HepG2 (cell line): ENCODE data around the gene SULT1E1. TPM values are rescaled to one million over a fixed set of nuclear protein-coding genes. Genes with fewer than 3 reads are reported as not detected.

ENCODE experiments used
- BRCA1 ChIP-seq: sonication (generic); formaldehyde crosslinking; IDR thresholded peaks from 2 replicates; pipeline ENCODE4 v1.4.0; 2020; ENCODE audit warnings: missing genetic modification reagents
- CHD4 ChIP-seq: fragments of 200-600 bp; sonication (generic); IDR thresholded peaks from 2 replicates; pipeline ENCODE4 v1.7.0; 2017; ENCODE audit warnings: mild to moderate bottlenecking, low read length, borderline replicate concordance
- CREB1 ChIP-seq, 2 experiments: fragments of 450-650 bp in 1 of 2; IDR thresholded peaks; 2 replicates each; pipeline ENCODE4 v1.6.1; 2016 to 2017; ENCODE audit warnings: control low read depth in 1 of 2, mild to moderate bottlenecking in 1 of 2, missing compliant biosample characterization in 1 of 2, missing genetic modification characterization in 1 of 2
- KDM4B ChIP-seq: sonication (generic); formaldehyde crosslinking; IDR thresholded peaks from 2 replicates; pipeline ENCODE4 v1.4.0; 2020; ENCODE audit warnings: missing genetic modification reagents
- NCOA5 ChIP-seq: sonication (generic); formaldehyde crosslinking; IDR thresholded peaks from 2 replicates; pipeline ENCODE4 v1.4.0; 2020; ENCODE audit warnings: missing genetic modification reagents
- RFX3 ChIP-seq: IDR thresholded peaks from 2 replicates; pipeline ENCODE4 v1.6.1; 2016; ENCODE audit warnings: missing biosample characterization, missing genetic modification reagents
- SALL2 ChIP-seq: sonication (generic); formaldehyde crosslinking; IDR thresholded peaks from 2 replicates; pipeline ENCODE4 v1.8.1; 2023; ENCODE audit warnings: mild to moderate bottlenecking, missing genetic modification reagents, inconsistent platforms
- SMYD3 ChIP-seq: sonication (generic); formaldehyde crosslinking; IDR thresholded peaks from 2 replicates; pipeline ENCODE4 v1.8.1; 2023; ENCODE audit warnings: mild to moderate bottlenecking, missing genetic modification reagents
- ZFP62 ChIP-seq: sonication (generic); formaldehyde crosslinking; IDR thresholded peaks from 2 replicates; pipeline ENCODE4 v1.4.0; 2020; ENCODE audit warnings: missing genetic modification reagents
- ZFX ChIP-seq: sonication (generic); formaldehyde crosslinking; IDR thresholded peaks from 2 replicates; pipeline ENCODE4 v1.4.0; 2020; ENCODE audit warnings: mild to moderate bottlenecking, low read depth, missing genetic modification reagents, moderate library complexity
- ZNF274 ChIP-seq: sonication (generic); formaldehyde crosslinking; IDR thresholded peaks from 2 replicates; pipeline ENCODE4 v1.5.1; 2020; ENCODE audit warnings: mild to moderate bottlenecking, missing genetic modification reagents
- ZNF292 ChIP-seq: sonication (generic); formaldehyde crosslinking; IDR thresholded peaks from 2 replicates; pipeline ENCODE4 v1.8.1; 2022; ENCODE audit warnings: mild to moderate bottlenecking, low read depth, missing genetic modification reagents, borderline replicate concordance
- ZNF44 ChIP-seq: sonication (generic); formaldehyde crosslinking; IDR thresholded peaks from 2 replicates; pipeline ENCODE4 v1.5.1; 2020; ENCODE audit warnings: mild to moderate bottlenecking, missing genetic modification reagents
- ZNF564 ChIP-seq: sonication (generic); formaldehyde crosslinking; IDR thresholded peaks from 2 replicates; pipeline ENCODE4 v1.8.1; 2023; ENCODE audit warnings: mild to moderate bottlenecking, missing genetic modification reagents
- polyA plus RNA-seq, 8 experiments: library from polyadenylated mRNA; depleted of rRNA in 3 of 8; stranded (reverse) in 7 of 8; unstranded in 1 of 8; fragments of >200 nt; fragmentation: Illumina TruSeq in 4 of 8; extraction: Trizol in 4 of 8; gene quantifications; 2 replicates each; pipeline versions ENCODE4 v1.2.1 to v1.2.3, GENCODE V29; 2011 to 2016; ENCODE audit warnings: low read depth in 4 of 8, missing spikeins in 1 of 8, mixed read lengths in 1 of 8; ENCODE audit not compliant: insufficient read depth in 1 of 8
- total RNA-seq, 5 experiments: library from RNA; depleted of rRNA; stranded (reverse); fragments of >200 nt; fragmentation: Illumina TruSeq; extraction: Trizol; gene quantifications; 2 replicates each; pipeline ENCODE4 v1.2.3, GENCODE V29; 2016; ENCODE audit warnings: low read depth in 1 of 5
- TF ChIP-seq, protein P1 (sequence below), 2 experiments: fragments of 450-650 bp in 1 of 2; sonication (generic) in 1 of 2; formaldehyde crosslinking in 1 of 2; IDR thresholded peaks; 2 replicates each; pipeline versions ENCODE4 v1.6.1 to v1.8.0; 2016 to 2022; ENCODE audit warnings: antibody characterized with exemption in 1 of 2, mild to moderate bottlenecking in 1 of 2, missing genetic modification reagents in 1 of 2
- TF ChIP-seq, protein P2 (sequence below): sonication (generic); formaldehyde crosslinking; IDR thresholded peaks from 2 replicates; pipeline ENCODE4 v1.4.0; 2020; ENCODE audit warnings: mild to moderate bottlenecking, missing genetic modification reagents
- TF ChIP-seq, protein P3 (sequence below): sonication (generic); formaldehyde crosslinking; conservative IDR thresholded peaks from 2 replicates; pipeline ENCODE4 v1.8.0; 2022; ENCODE audit warnings: low read depth, missing genetic modification reagents
- TF ChIP-seq, protein P4 (sequence below): sonication (generic); formaldehyde crosslinking; IDR thresholded peaks from 2 replicates; pipeline ENCODE4 v1.4.0; 2020; ENCODE audit warnings: mild to moderate bottlenecking, missing genetic modification reagents

SULT1E1 gene
- total and polyA plus RNA-seq, 2 of the 13 experiments (the other 11 are each of a cell fraction or from before 2014, with no cell fraction given): 1.7 to 3.9 TPM

DNA sequence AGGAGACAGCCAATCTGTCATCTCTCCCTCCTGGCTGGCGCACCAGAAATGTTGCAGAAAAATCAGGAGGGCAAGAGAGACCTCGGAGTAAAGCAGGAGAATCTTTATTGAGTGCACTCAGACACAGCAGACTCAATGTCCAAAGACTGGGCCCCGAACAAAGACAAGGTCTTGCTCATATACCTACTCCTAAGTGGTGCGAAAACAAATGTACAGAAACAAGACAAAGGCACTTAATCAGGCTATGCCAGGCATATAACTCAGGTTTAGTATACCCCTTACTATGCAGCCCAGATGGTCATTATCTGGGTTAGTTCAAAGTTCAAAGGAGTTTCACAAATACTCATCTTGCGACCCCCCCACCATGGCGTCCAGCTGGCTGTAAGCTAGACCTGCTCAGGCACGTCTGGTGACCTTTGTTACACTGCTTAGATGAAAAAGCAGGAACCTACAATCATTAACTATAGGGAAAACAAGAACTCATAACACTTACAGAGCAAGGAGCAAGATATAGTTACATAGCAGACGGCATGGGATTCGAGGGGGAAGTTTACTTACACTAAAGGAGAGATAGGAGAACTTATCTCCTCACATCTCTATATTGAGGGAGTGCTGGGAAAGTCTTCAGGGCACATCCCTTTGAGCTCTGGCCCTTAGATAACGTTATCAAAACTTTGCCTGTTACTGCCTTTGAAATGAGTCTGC is 27.5 kb downstream of the SULT1E1 start (continued):
- TF ChIP-seq ZNF292 (CRISPR knock-in tag) (peak; percentile 62; the same call in 1 of the 2 replicates), CHD4 (peak; percentile 84; the same call in 1 of the 2 replicates), NCOA5 (no peak), BRCA1 (0 out of 2 replicates have a peak, but pooled peaks have one; percentile 76), KDM4B (CRISPR knock-in tag) (no peak; the same call in 1 of the 2 replicates), SMYD3 (CRISPR knock-in tag) (peak; percentile 56; the same call in 1 of the 2 replicates), ZNF274 (no peak), ZNF44 (CRISPR knock-in tag) (no peak), ZNF564 (CRISPR knock-in tag) (no peak), RFX3 (CRISPR knock-in tag) (no peak), CREB1 (IDR thresholded peaks at IDR 0.05) (no peak), CREB1 (CRISPR knock-in tag; IDR thresholded peaks at IDR 0.05) (peak; percentile 88), ZFX (CRISPR knock-in tag) (no peak), ZFP62 (CRISPR knock-in tag) (no peak), SALL2 (peak; percentile 10; the same call in 1 of the 2 replicates)
- TF ChIP-seq, protein P1, sequence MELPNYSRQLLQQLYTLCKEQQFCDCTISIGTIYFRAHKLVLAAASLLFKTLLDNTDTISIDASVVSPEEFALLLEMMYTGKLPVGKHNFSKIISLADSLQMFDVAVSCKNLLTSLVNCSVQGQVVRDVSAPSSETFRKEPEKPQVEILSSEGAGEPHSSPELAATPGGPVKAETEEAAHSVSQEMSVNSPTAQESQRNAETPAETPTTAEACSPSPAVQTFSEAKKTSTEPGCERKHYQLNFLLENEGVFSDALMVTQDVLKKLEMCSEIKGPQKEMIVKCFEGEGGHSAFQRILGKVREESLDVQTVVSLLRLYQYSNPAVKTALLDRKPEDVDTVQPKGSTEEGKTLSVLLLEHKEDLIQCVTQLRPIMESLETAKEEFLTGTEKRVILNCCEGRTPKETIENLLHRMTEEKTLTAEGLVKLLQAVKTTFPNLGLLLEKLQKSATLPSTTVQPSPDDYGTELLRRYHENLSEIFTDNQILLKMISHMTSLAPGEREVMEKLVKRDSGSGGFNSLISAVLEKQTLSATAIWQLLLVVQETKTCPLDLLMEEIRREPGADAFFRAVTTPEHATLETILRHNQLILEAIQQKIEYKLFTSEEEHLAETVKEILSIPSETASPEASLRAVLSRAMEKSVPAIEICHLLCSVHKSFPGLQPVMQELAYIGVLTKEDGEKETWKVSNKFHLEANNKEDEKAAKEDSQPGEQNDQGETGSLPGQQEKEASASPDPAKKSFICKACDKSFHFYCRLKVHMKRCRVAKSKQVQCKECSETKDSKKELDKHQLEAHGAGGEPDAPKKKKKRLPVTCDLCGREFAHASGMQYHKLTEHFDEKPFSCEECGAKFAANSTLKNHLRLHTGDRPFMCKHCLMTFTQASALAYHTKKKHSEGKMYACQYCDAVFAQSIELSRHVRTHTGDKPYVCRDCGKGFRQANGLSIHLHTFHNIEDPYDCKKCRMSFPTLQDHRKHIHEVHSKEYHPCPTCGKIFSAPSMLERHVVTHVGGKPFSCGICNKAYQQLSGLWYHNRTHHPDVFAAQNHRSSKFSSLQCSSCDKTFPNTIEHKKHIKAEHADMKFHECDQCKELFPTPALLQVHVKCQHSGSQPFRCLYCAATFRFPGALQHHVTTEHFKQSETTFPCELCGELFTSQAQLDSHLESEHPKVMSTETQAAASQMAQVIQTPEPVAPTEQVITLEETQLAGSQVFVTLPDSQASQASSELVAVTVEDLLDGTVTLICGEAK (IDR thresholded peaks at IDR 0.05): no peak
- TF ChIP-seq, protein P1 (CRISPR knock-in tag; IDR thresholded peaks at IDR 0.05): no peak; the same call in 1 of the 2 replicates
- TF ChIP-seq, protein P2, sequence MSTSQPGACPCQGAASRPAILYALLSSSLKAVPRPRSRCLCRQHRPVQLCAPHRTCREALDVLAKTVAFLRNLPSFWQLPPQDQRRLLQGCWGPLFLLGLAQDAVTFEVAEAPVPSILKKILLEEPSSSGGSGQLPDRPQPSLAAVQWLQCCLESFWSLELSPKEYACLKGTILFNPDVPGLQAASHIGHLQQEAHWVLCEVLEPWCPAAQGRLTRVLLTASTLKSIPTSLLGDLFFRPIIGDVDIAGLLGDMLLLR: no peak
- TF ChIP-seq, protein P3, sequence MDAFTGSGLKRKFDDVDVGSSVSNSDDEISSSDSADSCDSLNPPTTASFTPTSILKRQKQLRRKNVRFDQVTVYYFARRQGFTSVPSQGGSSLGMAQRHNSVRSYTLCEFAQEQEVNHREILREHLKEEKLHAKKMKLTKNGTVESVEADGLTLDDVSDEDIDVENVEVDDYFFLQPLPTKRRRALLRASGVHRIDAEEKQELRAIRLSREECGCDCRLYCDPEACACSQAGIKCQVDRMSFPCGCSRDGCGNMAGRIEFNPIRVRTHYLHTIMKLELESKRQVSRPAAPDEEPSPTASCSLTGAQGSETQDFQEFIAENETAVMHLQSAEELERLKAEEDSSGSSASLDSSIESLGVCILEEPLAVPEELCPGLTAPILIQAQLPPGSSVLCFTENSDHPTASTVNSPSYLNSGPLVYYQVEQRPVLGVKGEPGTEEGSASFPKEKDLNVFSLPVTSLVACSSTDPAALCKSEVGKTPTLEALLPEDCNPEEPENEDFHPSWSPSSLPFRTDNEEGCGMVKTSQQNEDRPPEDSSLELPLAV (CRISPR knock-in tag): no peak
- TF ChIP-seq, protein P4, sequence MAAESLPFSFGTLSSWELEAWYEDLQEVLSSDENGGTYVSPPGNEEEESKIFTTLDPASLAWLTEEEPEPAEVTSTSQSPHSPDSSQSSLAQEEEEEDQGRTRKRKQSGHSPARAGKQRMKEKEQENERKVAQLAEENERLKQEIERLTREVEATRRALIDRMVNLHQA (CRISPR knock-in tag): no peak
